Measurements from ENCODE around the gene BTBD16.

BTBD16 gene

DNA sequence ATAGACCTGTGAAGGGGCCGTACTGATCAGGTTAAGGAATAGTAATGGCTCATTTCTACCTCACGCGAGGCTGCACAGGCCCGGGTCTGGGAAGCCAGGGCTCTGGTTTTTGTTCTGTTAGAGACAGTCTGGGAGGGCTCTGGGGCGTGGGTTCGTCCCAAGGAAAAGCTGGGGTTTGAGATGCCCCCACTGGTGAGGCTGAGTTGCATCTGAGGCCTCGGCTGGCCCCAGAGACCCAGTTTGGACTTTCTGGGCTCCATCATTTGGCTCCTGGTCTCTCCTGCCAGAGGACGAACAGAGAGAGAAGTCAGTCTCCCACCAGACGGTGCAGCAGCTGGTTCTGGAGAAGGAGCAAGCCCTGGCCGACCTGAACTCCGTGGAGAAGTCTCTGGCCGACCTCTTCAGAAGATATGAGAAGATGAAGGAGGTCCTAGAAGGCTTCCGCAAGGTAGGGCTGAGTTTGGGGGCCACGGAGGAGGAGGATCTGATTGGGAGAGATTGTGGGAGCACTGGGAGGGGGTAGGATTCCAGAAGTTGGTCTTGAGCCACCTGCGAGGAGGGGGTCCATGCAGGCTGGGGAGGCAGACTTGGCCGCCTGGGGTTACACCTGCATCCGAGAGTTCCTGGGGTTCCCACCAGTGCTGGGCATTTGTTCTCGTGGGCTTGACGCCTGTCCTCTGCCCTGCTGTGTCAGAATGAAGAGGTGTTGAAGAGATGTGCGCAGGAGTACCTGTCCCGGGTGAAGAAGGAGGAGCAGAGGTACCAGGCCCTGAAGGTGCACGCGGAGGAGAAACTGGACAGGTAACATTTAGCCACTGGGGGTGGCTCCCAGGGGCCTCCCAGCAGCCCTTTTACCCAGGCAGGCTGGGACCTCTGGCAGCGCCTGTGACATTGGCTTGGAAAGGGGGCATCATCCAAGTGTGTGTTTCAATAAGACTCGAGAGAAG lies 22.5 kb upstream of the BTBD16 start:
- DNase-seq = no peak

- no peak for DNase-seq
These were observed 21.7 kb upstream of the BTBD16 start for GRCh38 chr10:122249303-122249850.

DNA sequence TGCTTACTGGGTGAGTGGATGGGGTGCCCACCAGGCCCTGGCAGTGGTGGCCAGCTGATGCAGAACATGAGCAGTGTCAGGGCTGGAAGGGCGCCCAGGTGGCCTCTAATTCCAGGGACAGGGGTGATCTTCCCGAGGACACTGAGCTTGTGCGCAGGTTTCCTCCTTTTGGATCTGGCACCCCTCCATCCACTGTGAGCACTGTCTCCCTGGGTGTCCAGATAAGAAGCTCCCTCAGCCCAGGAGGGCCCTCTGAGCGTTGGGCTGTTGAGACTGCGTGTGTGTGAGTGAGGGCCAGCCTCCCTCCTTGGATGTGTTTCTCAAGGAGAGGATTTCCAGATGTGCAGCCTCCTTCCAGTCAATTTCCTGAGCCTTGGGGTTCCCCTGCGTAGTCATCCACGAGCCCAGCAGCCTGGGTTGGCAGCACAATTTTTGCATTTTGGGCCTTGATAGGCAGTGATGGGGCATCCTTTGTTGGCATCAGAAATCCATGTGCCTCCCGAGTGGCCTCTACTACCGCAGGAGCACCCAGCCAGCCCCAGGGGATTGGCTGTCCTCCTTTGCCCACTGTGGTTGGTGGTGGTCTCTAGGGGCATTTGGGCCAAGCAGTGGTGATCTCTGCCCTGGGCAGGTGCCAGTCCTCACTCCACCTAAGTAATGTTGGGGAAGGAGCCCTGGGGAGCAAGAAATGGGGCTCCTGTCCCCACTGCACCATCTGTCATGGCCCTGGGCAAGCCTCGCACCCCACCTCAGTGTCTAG lies 20.9 kb upstream of the BTBD16 start:
- no peak for DNase-seq

DNA sequence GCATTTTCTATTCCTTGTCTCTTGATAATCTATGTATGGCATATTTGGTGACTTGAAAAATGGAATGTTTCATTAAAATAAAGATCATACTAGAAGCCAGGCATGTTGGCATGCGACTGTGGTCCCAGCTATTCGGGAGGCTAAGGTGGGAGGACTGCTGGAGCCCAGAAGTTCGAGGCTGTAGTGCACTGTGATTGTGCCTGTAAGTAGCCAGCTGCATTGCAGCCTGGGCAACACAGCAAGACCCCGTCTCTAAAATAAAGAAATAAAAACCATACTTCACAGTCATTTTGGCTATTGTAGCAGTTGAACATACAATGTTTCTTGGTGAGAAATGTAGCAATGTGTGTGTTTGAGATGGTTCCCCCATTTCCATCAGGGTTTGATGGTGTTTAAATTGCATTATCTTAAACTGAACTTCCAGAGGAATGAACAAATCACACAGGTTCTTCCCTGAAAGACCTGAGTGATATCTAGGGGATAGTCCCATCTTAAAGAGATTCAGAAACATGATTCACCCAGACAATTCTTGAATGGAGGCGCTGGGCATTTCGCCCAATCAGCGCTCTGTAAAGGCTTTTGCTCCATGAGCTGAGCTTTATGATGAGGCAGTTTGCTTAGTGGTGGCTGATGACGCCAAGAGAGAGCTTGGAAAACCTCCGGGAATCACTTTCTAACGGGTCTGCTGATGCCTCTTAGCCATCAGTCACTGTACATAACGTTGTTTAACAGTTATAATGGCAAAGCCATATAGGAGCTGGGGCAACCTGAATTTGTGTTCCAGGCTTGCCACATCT lies 19.4 kb upstream of the BTBD16 start:
- peak; percentile 15 for DNase-seq

DNA sequence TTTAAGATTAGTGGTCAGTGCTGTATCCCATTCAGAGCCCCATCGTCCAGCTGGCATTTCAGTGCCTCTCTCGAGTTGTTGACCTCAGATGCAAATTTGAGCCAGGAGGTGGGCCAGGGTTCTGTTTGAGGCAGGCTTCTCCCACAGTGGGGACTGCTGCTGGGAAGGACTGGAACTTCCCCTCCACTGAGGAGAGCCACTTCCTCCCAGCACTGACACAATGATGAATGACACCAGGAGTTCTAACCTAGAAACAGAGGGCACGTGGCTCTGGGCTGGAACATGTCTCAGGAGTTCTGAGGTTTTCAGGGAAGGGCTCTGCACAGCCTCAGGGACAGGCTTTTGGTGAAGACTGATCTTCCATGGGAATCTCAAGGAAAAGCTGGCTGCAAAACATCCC lies 18.3 kb upstream of the BTBD16 start:
- DNase-seq = no peak

- DNase-seq = no peak
These were observed 17.5 kb upstream of the BTBD16 start for GRCh38 chr10:122253605-122254004.

DNA sequence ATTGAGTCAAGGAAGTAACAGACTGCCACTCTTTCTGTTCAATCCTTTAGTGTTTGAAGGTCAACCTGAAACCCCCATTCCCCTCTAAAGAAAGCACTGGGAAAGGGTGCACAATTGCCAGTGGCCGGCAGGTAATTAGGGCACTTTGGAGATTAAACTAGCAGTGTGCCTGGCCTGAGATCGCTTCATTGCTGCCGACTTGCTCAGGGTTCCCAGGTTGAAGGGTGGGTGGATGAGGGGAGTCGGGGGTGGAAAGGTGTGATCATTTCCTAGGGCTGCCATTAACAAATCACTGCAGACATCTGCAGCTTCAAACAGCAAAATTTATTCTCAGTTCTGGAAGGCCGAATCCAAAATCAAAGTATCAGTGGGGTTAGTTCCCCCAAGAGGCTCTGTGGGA lies 16.3 kb upstream of the BTBD16 start:
- no peak for DNase-seq

GRCh38 chr10:122255509-122256301 lies 15.4 kb upstream of the BTBD16 start:
- no peak for DNase-seq

GRCh38 chr10:122257041-122257440 lies 14.1 kb upstream of the BTBD16 start:
- DNase-seq = no peak

DNA sequence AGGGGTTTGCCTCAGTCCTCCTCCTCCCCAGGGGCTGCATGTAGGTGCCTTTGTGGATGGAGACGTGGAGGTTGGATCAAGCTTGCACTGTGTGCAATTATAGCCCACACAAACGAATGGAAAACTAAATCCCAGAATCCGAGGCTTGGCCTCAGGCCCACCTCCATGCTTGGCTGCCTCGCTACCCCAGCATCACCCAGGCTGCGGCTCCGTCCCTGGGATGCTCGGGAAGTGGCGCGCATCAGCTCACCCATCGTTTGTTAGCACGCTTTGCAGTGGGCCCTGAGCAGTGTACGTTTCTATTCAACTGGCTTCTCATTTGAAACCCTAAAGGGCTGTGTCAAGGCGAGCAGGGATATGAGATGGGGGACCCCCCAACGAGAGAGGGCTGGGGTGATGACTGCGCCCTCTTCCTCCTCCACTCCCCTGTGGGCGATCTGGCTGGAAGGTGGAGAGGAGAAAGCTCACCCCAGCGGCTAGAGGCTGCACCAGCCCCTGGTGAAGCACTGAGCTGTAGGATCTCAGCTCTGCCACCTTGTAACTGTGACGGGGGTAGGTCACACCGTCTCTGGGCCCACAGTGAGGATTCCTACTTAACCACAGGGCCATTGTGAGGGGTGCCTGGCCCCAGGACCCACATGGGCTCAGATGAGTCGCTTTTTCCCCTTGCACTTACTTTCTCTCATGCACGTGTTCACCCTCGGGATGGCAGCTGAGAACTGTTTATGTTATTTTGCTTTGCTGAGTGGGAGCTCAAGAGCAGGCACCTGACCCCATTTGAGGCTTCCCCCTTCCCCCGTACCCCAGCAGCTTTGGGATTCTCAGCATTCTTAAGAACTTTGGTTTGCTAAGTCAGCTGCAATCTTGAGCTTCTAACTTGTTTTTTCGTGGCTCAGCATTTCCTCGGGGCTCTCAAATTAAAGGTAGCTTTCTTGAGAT lies 12.7 kb upstream of the BTBD16 start:
- DNase-seq = peak; percentile 47

DNA sequence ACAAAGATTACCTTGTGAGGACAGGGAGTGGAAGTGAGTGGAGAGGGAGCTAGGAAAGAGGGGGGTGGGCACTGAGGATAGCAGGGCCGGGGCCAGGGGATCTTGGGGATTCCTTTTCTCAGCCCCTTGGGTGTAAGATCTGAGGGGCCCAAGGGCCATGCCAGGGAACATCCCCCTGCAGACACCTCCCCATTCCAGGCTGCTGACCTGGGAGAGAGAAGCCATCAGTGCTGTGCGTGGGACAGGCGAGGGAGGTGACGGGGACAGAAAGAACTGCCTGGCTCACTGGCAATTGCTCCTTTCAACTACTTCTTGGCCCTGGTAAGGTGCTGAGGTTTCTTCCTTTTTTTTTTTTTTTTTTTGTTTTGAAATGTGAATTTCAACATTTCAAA lies 12.0 kb upstream of the BTBD16 start:
- no peak for DNase-seq

DNA sequence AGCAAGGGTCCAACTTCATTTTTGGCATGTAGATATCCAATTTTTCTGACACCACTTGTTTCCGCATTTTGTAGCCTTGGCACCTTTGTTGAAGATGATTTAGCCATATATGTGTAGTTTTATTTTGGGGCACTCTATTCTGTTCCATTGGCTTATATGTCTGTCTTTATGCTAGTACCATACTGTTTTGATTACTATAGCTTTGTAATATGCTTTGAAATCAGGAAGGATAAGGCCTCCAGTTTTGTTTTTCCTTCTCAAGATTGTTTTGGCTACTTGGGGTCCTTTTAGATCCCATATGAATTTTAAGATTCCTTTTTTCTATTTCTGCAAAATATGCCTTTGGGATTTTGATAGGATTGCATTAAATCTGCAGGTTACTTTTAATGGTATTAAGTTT lies 9.5 kb upstream of the BTBD16 start:
- DNase-seq = no peak

- peak; percentile 96 for DNase-seq
These were observed 7.1 kb upstream of the BTBD16 start for GRCh38 chr10:122263971-122264370.

GRCh38 chr10:122264436-122264835 lies 6.7 kb upstream of the BTBD16 start:
- peak; percentile 31 for DNase-seq

DNA sequence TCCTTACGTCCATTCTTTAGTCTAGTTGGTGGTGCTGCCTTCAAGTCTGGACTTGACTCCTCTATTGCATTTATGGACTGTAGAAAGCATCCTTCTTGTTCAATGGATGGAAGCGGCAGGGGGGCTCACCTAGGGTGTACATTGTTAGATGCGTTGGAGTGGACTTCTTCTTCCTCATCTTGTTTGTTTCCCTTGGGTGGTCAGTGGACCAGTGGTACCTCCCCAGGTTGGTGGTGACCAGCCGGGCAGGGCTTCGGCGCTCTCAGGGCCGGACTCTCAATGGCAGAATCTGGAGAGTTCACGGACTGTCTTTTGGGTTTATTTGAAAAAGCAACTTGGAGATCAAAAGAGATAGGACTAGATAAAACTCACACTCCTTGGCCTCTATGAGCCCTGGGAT lies 6.2 kb upstream of the BTBD16 start:
- no peak for DNase-seq

GRCh38 chr10:122265896-122266295 lies 5.2 kb upstream of the BTBD16 start:
- DNase-seq = no peak

DNA sequence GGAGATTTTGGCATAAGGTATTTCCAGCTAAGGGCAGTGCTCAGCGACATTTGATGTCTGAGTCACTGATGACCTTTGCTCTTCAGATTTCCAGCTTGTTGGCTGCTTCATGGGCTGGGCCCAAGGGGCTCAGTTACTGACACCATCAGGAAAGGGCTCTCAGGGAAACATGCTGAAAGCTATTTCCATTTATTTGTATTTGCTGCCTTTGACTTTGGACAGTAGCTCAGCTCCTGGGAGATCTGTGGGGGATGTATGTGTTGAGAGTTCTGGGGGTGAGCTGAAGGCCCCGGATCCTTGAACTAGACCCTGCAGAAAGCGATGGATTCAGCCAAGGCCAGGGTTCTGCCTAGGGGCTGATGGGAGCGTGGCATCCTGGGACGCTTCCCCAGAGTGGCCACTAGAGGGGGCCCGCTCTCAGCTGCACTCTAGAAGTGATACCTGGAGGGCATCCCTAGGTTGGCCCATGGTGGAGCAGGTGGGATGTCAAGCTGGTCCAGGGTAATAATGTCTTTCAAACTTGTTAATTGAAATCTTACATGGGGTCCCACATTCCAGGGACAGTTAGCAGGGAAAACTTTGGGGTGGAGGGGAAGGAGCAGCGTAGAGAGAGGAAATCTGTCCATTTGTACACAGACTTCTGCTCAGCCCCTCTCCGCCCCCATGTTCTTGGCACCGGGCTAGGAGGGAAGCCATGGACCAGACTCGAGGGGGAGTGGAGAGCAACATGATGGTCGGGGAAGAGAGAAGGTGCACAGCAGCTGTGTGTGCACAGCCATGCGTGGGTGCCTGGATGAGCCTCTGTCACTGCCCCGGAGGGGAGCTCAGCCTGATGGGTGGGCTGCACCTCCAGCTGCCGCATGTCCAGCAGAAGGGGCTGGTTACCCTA lies 3.0 kb upstream of the BTBD16 start:
- peak; percentile 18 for DNase-seq

DNA sequence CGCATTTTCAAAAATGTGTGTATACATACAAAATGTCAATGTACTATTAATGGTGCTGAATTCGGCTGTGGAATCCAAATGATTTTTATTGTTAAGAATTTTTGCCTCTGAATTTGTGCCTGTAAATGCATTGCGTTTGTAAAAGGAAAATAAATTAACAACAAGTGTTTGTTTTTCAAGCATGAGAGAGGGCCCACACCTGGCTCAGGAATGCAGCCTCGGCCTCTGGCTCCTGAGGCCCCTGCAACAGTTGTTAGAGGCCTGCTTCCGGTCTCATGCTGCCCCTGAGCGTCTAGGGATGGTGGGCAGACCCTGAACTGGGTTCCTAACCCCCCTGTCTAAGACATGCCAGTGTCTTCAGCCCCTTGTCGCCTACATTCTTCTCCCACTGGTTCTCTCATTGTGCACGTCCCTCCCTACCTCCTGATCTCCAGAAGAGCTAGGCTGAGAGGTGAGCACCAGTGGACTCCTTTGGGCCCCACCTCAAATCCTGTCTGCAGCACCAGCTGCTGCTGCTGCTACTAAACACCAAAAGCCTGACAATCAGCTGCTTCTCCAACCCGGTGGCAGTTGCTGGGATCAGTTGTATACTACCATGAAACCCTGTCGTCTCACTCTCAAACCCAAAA lies 1.9 kb upstream of the BTBD16 start:
- DNase-seq = no peak

DNA sequence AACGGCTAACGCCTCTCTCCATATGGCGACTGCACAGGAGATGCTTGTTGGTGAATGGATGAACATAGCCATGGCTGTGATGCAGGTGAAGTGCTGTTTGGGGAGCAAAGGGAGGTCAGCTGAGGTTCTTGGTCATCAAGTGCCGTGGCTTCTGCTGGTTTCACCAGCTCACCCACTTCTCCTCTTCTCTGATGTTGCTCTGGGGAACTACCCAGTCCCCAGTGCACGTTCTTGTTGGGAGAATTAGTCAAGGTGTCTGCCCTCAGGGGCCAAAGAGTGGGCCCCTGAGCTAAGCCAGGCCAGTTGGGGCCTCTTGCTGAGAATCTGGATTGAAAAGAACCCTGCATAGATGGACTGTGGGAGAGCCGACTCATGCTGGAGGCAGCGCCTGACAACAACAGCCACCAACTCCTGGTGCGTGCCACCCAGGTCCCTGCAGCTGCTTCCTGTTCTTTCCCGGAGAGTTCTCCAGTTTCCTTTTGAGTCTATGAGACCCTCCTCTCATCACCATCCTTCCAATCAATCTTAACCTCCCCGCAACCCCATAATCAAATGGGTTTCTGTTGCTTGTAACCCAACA lies 3.0 kb downstream of the BTBD16 start:
- no peak for DNase-seq

Measured in fibroblast of skin of right quadriceps (primary cell).